Loucy (cell line): ENCODE data around the gene FAM90A1.
"Not testable (repeated sequence)": the region's sequence is repeated elsewhere in the genome, so short reads cannot be mapped to it uniquely, and the experiment has no call there.

ENCODE experiments used
- H2AFZ ChIP-seq: fragments of 200-600 bp; sonication (generic); 2 replicates; pipeline ENCODE4 v1.6.0; 2016; ENCODE audit warnings: antibody characterized with exemption, mild to moderate bottlenecking, low read length, moderate library complexity
- H3F3A ChIP-seq: fragments of 200-600 bp; 2 replicates; pipeline ENCODE4 v1.6.0; 2016; ENCODE audit warnings: antibody characterized with exemption, low read depth, mild to moderate bottlenecking
- H3K27me3 ChIP-seq: fragments of 200-600 bp; sonication (generic); 2 replicates; pipeline ENCODE4 v1.6.1; 2014; ENCODE audit warnings: low read length, mild to moderate bottlenecking; ENCODE audit not compliant: insufficient read depth, poor library complexity, severe bottlenecking
- H3K36me3 ChIP-seq: fragments of 200-600 bp; sonication (generic); 2 replicates; pipeline ENCODE4 v1.6.1; 2016; ENCODE audit warnings: low read length; ENCODE audit not compliant: insufficient read depth
- H3K4me1 ChIP-seq: fragments of 200-600 bp; sonication (generic); 2 replicates; pipeline ENCODE4 v1.5.1; 2014; ENCODE audit warnings: low read length, mild to moderate bottlenecking; ENCODE audit not compliant: insufficient read depth, poor library complexity, severe bottlenecking
- H3K4me2 ChIP-seq: fragments of 200-600 bp; sonication (generic); 2 replicates; pipeline ENCODE4 v1.6.0; 2014; ENCODE audit warnings: antibody characterized with exemption, low read length, low read depth, mild to moderate bottlenecking; ENCODE audit not compliant: poor library complexity, severe bottlenecking
- H3K4me3 ChIP-seq: fragments of 200-600 bp; sonication (generic); 2 replicates; pipeline ENCODE4 v1.5.1; 2014; ENCODE audit warnings: low read length, mild to moderate bottlenecking, mixed read lengths; ENCODE audit not compliant: poor library complexity, severe bottlenecking
- H3K79me2 ChIP-seq: fragments of 200-600 bp; sonication (generic); 2 replicates; pipeline ENCODE4 v1.6.1; 2014; ENCODE audit warnings: low read length; ENCODE audit not compliant: insufficient read depth
- H3K9ac ChIP-seq: fragments of 200-600 bp; sonication (generic); 2 replicates; pipeline ENCODE4 v1.6.0; 2014; ENCODE audit warnings: mild to moderate bottlenecking, low read depth, low read length, moderate library complexity; ENCODE audit not compliant: poor library complexity, severe bottlenecking
- H3K9me2 ChIP-seq: fragments of 200-600 bp; sonication (generic); replicated peaks from 2 replicates; pipeline ENCODE4 v1.6.1; 2016; ENCODE audit warnings: low read depth, low read length, mixed read lengths
- H3K9me3 ChIP-seq: fragments of 200-600 bp; sonication (generic); 2 replicates; pipeline ENCODE4 v1.6.1; 2014; ENCODE audit warnings: mild to moderate bottlenecking, antibody characterized with exemption, low read length, low read depth; ENCODE audit not compliant: insufficient read depth
- H4K20me1 ChIP-seq: fragments of 200-600 bp; sonication (generic); 2 replicates; pipeline ENCODE4 v1.6.0; 2014; ENCODE audit warnings: antibody characterized with exemption, low read length, mild to moderate bottlenecking; ENCODE audit not compliant: insufficient read depth, poor library complexity, severe bottlenecking
- TF ChIP-seq, protein P1 (sequence below): fragments of 200-600 bp; sonication (generic); conservative IDR thresholded peaks from 2 replicates; pipeline ENCODE4 v1.5.1; 2014; ENCODE audit warnings: mild to moderate bottlenecking, antibody characterized with exemption, low read length

The FAM90A1 gene

GRCh38 chr12:8197685-8198308 is 29.6 kb downstream of the FAM90A1 start:
- H3K27me3 ChIP-seq, H3K9me3 ChIP-seq, H3F3A ChIP-seq, H3K9me2 ChIP-seq, H3K36me3 ChIP-seq, H3K79me2 ChIP-seq, H3K4me3 ChIP-seq, H2AFZ ChIP-seq, H4K20me1 ChIP-seq, H3K9ac ChIP-seq, H3K4me1 ChIP-seq: not testable (repeated sequence)
- TF ChIP-seq, protein P1, sequence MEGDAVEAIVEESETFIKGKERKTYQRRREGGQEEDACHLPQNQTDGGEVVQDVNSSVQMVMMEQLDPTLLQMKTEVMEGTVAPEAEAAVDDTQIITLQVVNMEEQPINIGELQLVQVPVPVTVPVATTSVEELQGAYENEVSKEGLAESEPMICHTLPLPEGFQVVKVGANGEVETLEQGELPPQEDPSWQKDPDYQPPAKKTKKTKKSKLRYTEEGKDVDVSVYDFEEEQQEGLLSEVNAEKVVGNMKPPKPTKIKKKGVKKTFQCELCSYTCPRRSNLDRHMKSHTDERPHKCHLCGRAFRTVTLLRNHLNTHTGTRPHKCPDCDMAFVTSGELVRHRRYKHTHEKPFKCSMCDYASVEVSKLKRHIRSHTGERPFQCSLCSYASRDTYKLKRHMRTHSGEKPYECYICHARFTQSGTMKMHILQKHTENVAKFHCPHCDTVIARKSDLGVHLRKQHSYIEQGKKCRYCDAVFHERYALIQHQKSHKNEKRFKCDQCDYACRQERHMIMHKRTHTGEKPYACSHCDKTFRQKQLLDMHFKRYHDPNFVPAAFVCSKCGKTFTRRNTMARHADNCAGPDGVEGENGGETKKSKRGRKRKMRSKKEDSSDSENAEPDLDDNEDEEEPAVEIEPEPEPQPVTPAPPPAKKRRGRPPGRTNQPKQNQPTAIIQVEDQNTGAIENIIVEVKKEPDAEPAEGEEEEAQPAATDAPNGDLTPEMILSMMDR: peak; percentile 19; the same call in 1 of the 2 replicates
- peak overlapping the region; percentile 58 for H3K4me2 ChIP-seq

- not testable (repeated sequence) for H3K4me1 ChIP-seq, H3K9ac ChIP-seq, H3K27me3 ChIP-seq, H3F3A ChIP-seq, H2AFZ ChIP-seq, H3K36me3 ChIP-seq, H3K79me2 ChIP-seq, H3K9me2 ChIP-seq, H4K20me1 ChIP-seq, H3K4me2 ChIP-seq, H3K4me3 ChIP-seq, H3K9me3 ChIP-seq
- TF ChIP-seq, protein P1: peak; percentile 23; the same call in 1 of the 2 replicates
Measured at GRCh38 chr12:8188088-8188487, 39.3 kb downstream of the FAM90A1 start.

- not testable (repeated sequence) for H3K9me3 ChIP-seq, H3F3A ChIP-seq, H3K4me3 ChIP-seq, H3K9ac ChIP-seq, H4K20me1 ChIP-seq, H3K36me3 ChIP-seq, H3K9me2 ChIP-seq, H2AFZ ChIP-seq, H3K27me3 ChIP-seq, H3K4me1 ChIP-seq, H3K79me2 ChIP-seq, H3K4me2 ChIP-seq
Measured at GRCh38 chr12:8184206-8184605, 43.2 kb downstream of the FAM90A1 start.

DNA sequence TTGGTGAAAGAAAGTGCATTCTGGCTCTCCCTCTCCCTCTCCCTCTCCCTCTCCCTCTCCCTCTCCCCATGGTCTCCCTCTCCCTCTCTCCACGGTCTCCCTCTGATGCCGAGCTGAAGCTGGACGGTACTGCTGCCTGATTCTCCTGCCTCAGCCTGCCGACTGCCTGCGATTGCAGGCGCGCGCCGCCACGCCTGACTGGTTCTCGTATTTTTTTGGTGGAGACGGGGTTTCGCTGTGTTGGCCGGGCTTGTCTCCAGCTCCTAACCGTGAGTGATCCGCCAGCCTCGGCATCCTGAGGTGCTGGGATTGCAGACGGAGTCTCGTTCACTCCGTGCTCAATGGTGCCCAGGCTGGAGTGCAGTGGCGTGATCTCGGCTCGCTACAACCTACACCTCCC is 44.1 kb downstream of the FAM90A1 start:
- not testable (repeated sequence) for H3K36me3 ChIP-seq, H3F3A ChIP-seq, H3K9ac ChIP-seq, H2AFZ ChIP-seq, H3K9me2 ChIP-seq, H3K4me2 ChIP-seq, H3K4me3 ChIP-seq, H3K4me1 ChIP-seq, H3K9me3 ChIP-seq, H3K79me2 ChIP-seq, H4K20me1 ChIP-seq, H3K27me3 ChIP-seq

DNA sequence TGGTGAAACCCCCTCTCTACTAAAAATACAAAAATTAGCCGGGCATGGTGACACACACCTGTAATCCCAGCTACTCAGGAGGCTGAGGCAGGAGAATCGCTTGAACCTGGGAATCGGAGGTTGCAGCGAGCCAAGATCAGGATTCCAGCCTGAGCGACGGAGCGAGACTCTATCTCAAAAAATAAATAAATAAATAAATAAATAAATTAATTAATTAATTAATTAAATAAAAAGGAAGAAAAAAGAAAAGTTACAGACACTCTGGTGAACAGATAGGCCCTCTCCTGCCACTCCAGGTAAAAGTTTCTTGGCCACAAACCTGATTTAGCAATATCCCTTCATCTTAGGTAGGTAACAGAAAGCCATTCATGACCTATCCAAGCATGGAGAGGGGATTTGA is 44.5 kb downstream of the FAM90A1 start:
- not testable (repeated sequence) for H3K27me3 ChIP-seq, H2AFZ ChIP-seq, H3K36me3 ChIP-seq, H3K4me3 ChIP-seq, H3K79me2 ChIP-seq, H3K4me1 ChIP-seq, H3K4me2 ChIP-seq, H3K9ac ChIP-seq, H3K9me2 ChIP-seq, H4K20me1 ChIP-seq, H3K9me3 ChIP-seq, H3F3A ChIP-seq

GRCh38 chr12:8181271-8181670 is 46.1 kb downstream of the FAM90A1 start:
- not testable (repeated sequence) for H2AFZ ChIP-seq, H3K79me2 ChIP-seq, H3K27me3 ChIP-seq, H3K9ac ChIP-seq, H3K9me3 ChIP-seq, H3F3A ChIP-seq, H3K36me3 ChIP-seq, H3K4me1 ChIP-seq, H3K9me2 ChIP-seq, H4K20me1 ChIP-seq
- peak overlapping the region; percentile 65 for H3K4me2 ChIP-seq
- H3K4me3 ChIP-seq: peak overlapping the region; percentile 76
